Thoracic aorta (tissue), 2 donors: ENCODE results near the gene GABBR2. TPM values are rescaled to one million over a fixed set of nuclear protein-coding genes. Genes with fewer than 3 reads are reported as not detected.

ENCODE experiments used
- ATAC-seq: fragments of 150-250 bp; one replicate; pipeline ENCODE4 v1.8.0; 2017; ENCODE audit warnings: low read depth; ENCODE audit not compliant: insufficient number of reproducible peaks, low FRiP score
- DNase-seq: peaks from one replicate; pipeline ENCODE4 v3.0.0-alpha.2; 2020; ENCODE audit warnings: low spot score
- H3K27ac ChIP-seq, 2 donors: fragments of 200-600 bp; sonication (generic); 1 replicate in 1 of 2; 2 replicates in 1 of 2; pipeline ENCODE4 v1.5.1; 2016; ENCODE audit warnings: mild to moderate bottlenecking in 2 of 2, moderate library complexity in 2 of 2
- H3K27me3 ChIP-seq: fragments of 200-600 bp; sonication (generic); replicated peaks from 2 replicates; pipeline ENCODE4 v1.6.0; 2016; ENCODE audit warnings: mild to moderate bottlenecking; ENCODE audit not compliant: insufficient read depth
- H3K36me3 ChIP-seq: fragments of 200-600 bp; sonication (generic); one replicate; pipeline ENCODE4 v1.5.1; 2016
- H3K4me1 ChIP-seq, 2 donors: fragments of 200-600 bp; sonication (generic); 1 replicate in 1 of 2; 2 replicates in 1 of 2; pipeline versions ENCODE4 v1.5.1 to v1.6.0; 2016; ENCODE audit warnings: low read depth in 2 of 2, mild to moderate bottlenecking in 1 of 2; ENCODE audit not compliant: control insufficient read depth in 1 of 2
- H3K4me3 ChIP-seq: fragments of 200-600 bp; sonication (generic); 2 replicates; pipeline ENCODE4 v1.5.1; 2016; ENCODE audit warnings: mild to moderate bottlenecking
- H3K9me3 ChIP-seq: fragments of 200-600 bp; sonication (generic); 2 replicates; pipeline ENCODE4 v1.5.1; 2016
- CTCF ChIP-seq: fragments of 200-600 bp; sonication (generic); IDR thresholded peaks from one replicate; pipeline ENCODE4 v1.5.1; 2019; ENCODE audit warnings: antibody characterized with exemption
- total RNA-seq, 2 donors: library from RNA; depleted of rRNA; stranded (reverse); fragments of >200 nt; gene quantifications; one replicate each; pipeline versions ENCODE4 v1.1.0 to v1.2.3, GENCODE V29; 2016

GABBR2 gene
- total RNA-seq, 2 donors from 2014 or later, result not detected

GRCh38 chr9:98442114-98442513 is 266.6 kb downstream of the GABBR2 start:
- H3K27ac ChIP-seq, result no peak overlapping the region
- H3K27me3 ChIP-seq, result no peaks in the 10 kb centered on the region
- no peaks in the 10 kb centered on the region for H3K4me1 ChIP-seq
- TF ChIP-seq CTCF, result no peak
- ATAC-seq (no peak), DNase-seq (no peak)
- no peak overlapping the region for H3K4me3 ChIP-seq
- no peaks in the 10 kb centered on the region for H3K36me3 ChIP-seq
- no peaks in the 10 kb centered on the region for H3K9me3 ChIP-seq

GRCh38 chr9:98438666-98439065 is 270.1 kb downstream of the GABBR2 start:
- TF ChIP-seq CTCF, result no peak
- H3K4me3 ChIP-seq, result no peak overlapping the region
- ATAC-seq, result no peak

GRCh38 chr9:98437458-98438034 is 271.2 kb downstream of the GABBR2 start:
- Histone ChIP-seq H3K27me3 (no peaks in the 10 kb centered on the region), H3K4me1 (no peaks in the 10 kb centered on the region), H3K9me3 (no peaks in the 10 kb centered on the region), H3K36me3 (no peaks in the 10 kb centered on the region), H3K27ac (no peak overlapping the region), H3K4me3 (no peak overlapping the region)
- no peak for TF ChIP-seq CTCF
- DNase-seq (no peak), ATAC-seq (no peak)

More at GRCh38 chr9:98438666-98439065, 270.1 kb downstream of the GABBR2 start:
- H3K27me3 ChIP-seq, result no peaks in the 10 kb centered on the region
- DNase-seq, result no peak
- H3K9me3 ChIP-seq, result no peaks in the 10 kb centered on the region
- H3K27ac ChIP-seq, result no peak overlapping the region
- no peaks in the 10 kb centered on the region for H3K4me1 ChIP-seq
- no peaks in the 10 kb centered on the region for H3K36me3 ChIP-seq

- no peak overlapping the region for H3K4me3 ChIP-seq
- no peaks in the 10 kb centered on the region for H3K36me3 ChIP-seq
- no peaks in the 10 kb centered on the region for H3K9me3 ChIP-seq
- no peak for TF ChIP-seq CTCF
- ATAC-seq (no peak), DNase-seq (no peak)
- no peaks in the 10 kb centered on the region for H3K4me1 ChIP-seq
- H3K27ac ChIP-seq, result no peak overlapping the region
- H3K27me3 ChIP-seq, result no peaks in the 10 kb centered on the region
Measured at GRCh38 chr9:98432960-98433359, 275.8 kb downstream of the GABBR2 start.

GRCh38 chr9:98432134-98432533 is 276.6 kb downstream of the GABBR2 start:
- Histone ChIP-seq H3K9me3 (no peaks in the 10 kb centered on the region), H3K4me1 (no peaks in the 10 kb centered on the region), H3K36me3 (no peaks in the 10 kb centered on the region), H3K27me3 (no peaks in the 10 kb centered on the region), H3K4me3 (no peak overlapping the region), H3K27ac (no peak overlapping the region)
- ATAC-seq (no peak), DNase-seq (no peak)
- TF ChIP-seq CTCF, result no peak
